ENCODE data around the gene GRIK2.
A peak's percentile ranks its signal among the peaks of the same experiment; 100 is the strongest.

GRIK2 gene

GRCh38 chr6:101537753-101538316 lies 144.3 kb downstream of the GRIK2 start:
- no peak for DNase-seq (ENCODE audit: low read depth)

- peak; percentile 85 for DNase-seq (ENCODE audit: low read depth)
Observed at GRCh38 chr6:101539510-101540245, 146.2 kb downstream of the GRIK2 start.

- no peak for DNase-seq (ENCODE audit: low read depth)
Observed at GRCh38 chr6:101541894-101542293, 148.4 kb downstream of the GRIK2 start.

GRCh38 chr6:101543796-101544195 lies 150.3 kb downstream of the GRIK2 start:
- no peak for DNase-seq (ENCODE audit: low read depth)

- peak; percentile 41 for DNase-seq (ENCODE audit: low read depth)
Observed at GRCh38 chr6:101544286-101544685, 150.8 kb downstream of the GRIK2 start.

- peak; percentile 40 for DNase-seq (ENCODE audit: low read depth)
Observed at GRCh38 chr6:101545191-101545590, 151.7 kb downstream of the GRIK2 start.

- DNase-seq (ENCODE audit: low read depth), result no peak
Observed at GRCh38 chr6:101550451-101550850, 156.9 kb downstream of the GRIK2 start.

- no peak for DNase-seq (ENCODE audit: low read depth)
Observed at GRCh38 chr6:101554231-101554630, 160.7 kb downstream of the GRIK2 start.

GRCh38 chr6:101558712-101559111 lies 165.2 kb downstream of the GRIK2 start:
- no peak for DNase-seq (ENCODE audit: low read depth)

GRCh38 chr6:101572627-101573026 lies 179.1 kb downstream of the GRIK2 start:
- DNase-seq (ENCODE audit: low read depth), result no peak

GRCh38 chr6:101577091-101577490 lies 183.6 kb downstream of the GRIK2 start:
- DNase-seq (ENCODE audit: low read depth), result no peak

GRCh38 chr6:101578306-101578705 lies 184.8 kb downstream of the GRIK2 start:
- DNase-seq (ENCODE audit: low read depth), result no peak

- no peak for DNase-seq (ENCODE audit: low read depth)
Observed at GRCh38 chr6:101582792-101583191, 189.3 kb downstream of the GRIK2 start.

GRCh38 chr6:101585501-101585900 lies 192.0 kb downstream of the GRIK2 start:
- DNase-seq (ENCODE audit: low read depth), result no peak

GRCh38 chr6:101588343-101588742 lies 194.8 kb downstream of the GRIK2 start:
- DNase-seq (ENCODE audit: low read depth), result no peak

GRCh38 chr6:101595276-101595675 lies 201.8 kb downstream of the GRIK2 start:
- DNase-seq (ENCODE audit: low read depth), result peak; percentile 30

GRCh38 chr6:101597693-101598092 lies 204.2 kb downstream of the GRIK2 start:
- DNase-seq (ENCODE audit: low read depth), result peak; percentile 86

GRCh38 chr6:101605426-101605825 lies 211.9 kb downstream of the GRIK2 start:
- no peak for DNase-seq (ENCODE audit: low read depth)

GRCh38 chr6:101605874-101606273 lies 212.4 kb downstream of the GRIK2 start:
- DNase-seq (ENCODE audit: low read depth), result peak; percentile 12

GRCh38 chr6:101607111-101607690 lies 213.7 kb downstream of the GRIK2 start:
- no peak for DNase-seq (ENCODE audit: low read depth)

- no peak for DNase-seq (ENCODE audit: low read depth)
Observed at GRCh38 chr6:101608703-101609102, 215.2 kb downstream of the GRIK2 start.

GRCh38 chr6:101613556-101613955 lies 220.0 kb downstream of the GRIK2 start:
- DNase-seq (ENCODE audit: low read depth), result no peak

- peak; percentile 77 for DNase-seq (ENCODE audit: low read depth)
Observed at GRCh38 chr6:101614774-101615173, 221.3 kb downstream of the GRIK2 start.

GRCh38 chr6:101626269-101626668 lies 232.8 kb downstream of the GRIK2 start:
- no peak for DNase-seq (ENCODE audit: low read depth)

All from iris pigment epithelial cell (primary cell).